H1 (cell line): ENCODE measurements around the gene CNNM2.

Source experiments
- BRCA1 ChIP-seq: IDR thresholded peaks from 2 replicates; pipeline ENCODE4 v1.6.1; 2012; ENCODE audit warnings: low read depth, low read length, improper control_type of control experiment
- CHD2 ChIP-seq: IDR thresholded peaks from 2 replicates; pipeline ENCODE4 v1.6.1; 2012; ENCODE audit warnings: low read length, improper control_type of control experiment
- EP300 ChIP-seq, 2 experiments: IDR thresholded peaks; 1 replicate in 1 of 2; 2 replicates in 1 of 2; pipeline ENCODE4 v1.6.1; 2011 to 2012; ENCODE audit warnings: low read depth in 2 of 2, low read length in 2 of 2, mild to moderate bottlenecking in 2 of 2, borderline replicate concordance in 1 of 2, inconsistent platforms in 1 of 2, moderate library complexity in 1 of 2
- GABPA ChIP-seq: IDR thresholded peaks from 2 replicates; pipeline ENCODE4 v1.6.1; 2011; ENCODE audit warnings: mild to moderate bottlenecking, low read length, moderate library complexity, borderline replicate concordance; ENCODE audit not compliant: insufficient read depth
- KDM1A ChIP-seq: fragments of 200-600, 300-600 bp; sonication (generic); IDR thresholded peaks from 2 replicates; pipeline ENCODE4 v1.7.1; 2016; ENCODE audit warnings: mild to moderate bottlenecking, low read length, borderline replicate concordance
- POLR2A ChIP-seq, 2 experiments: IDR thresholded peaks; 1 replicate in 1 of 2; 2 replicates in 1 of 2; pipeline ENCODE4 v1.6.1; 2011; ENCODE audit warnings: low read depth in 2 of 2, low read length in 2 of 2, mild to moderate bottlenecking in 2 of 2; ENCODE audit errors: control extremely low read depth in 1 of 2
- POLR2AphosphoS5 ChIP-seq: IDR thresholded peaks from 2 replicates; pipeline ENCODE4 v1.6.1; 2011; ENCODE audit warnings: low read depth, low read length
- RFX5 ChIP-seq: IDR thresholded peaks from 2 replicates; pipeline ENCODE4 v1.6.1; 2011; ENCODE audit warnings: low read depth, low read length, improper control_type of control experiment, borderline replicate concordance
- SUZ12 ChIP-seq: fragments of 200-600 bp; sonication (generic); IDR thresholded peaks from 2 replicates; pipeline ENCODE4 v1.6.1; 2012; ENCODE audit warnings: mild to moderate bottlenecking, inconsistent platforms, low read length, moderate library complexity, mixed read lengths
- YY1 ChIP-seq: IDR thresholded peaks from 2 replicates; pipeline ENCODE4 v1.6.1; 2011; ENCODE audit warnings: low read depth, mild to moderate bottlenecking, low read length
- TF ChIP-seq, protein P1 (sequence below): IDR thresholded peaks from 2 replicates; pipeline ENCODE4 v1.6.1; 2011; ENCODE audit warnings: low read length, improper control_type of control experiment
- TF ChIP-seq, protein P2 (sequence below), 3 experiments: IDR thresholded peaks; 1 replicate in 2 of 3; 2 replicates in 1 of 3; pipeline versions ENCODE4 v1.5.1 to v1.6.1; 2011; ENCODE audit warnings: low read length in 3 of 3, mild to moderate bottlenecking in 3 of 3, inconsistent platforms in 2 of 3, low read depth in 1 of 3, moderate library complexity in 1 of 3; ENCODE audit not compliant: insufficient read depth in 1 of 3; ENCODE audit errors: control extremely low read depth in 1 of 3
- TF ChIP-seq, protein P3 (sequence below): IDR thresholded peaks from 2 replicates; pipeline ENCODE4 v1.6.1; 2012; ENCODE audit warnings: low read length, inconsistent platforms

DNA sequence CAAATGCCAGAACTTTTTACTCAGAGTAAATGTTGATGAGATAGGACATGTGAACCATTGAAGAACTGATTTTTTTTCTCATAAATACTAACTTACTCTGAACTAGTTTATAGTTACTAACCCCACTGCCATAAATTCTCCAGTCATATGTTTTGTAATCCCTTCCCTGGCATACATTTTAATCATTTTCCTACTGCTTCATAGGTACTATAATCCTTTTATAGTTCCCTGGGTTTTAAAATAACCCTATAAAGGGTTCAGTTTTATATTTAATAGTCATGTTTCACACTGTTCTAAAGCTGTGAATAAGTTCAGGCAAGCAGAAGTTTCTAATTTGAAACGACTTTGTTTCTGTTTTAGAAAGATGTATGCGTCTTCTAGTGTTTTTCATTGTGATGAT is 28.9 kb downstream of the CNNM2 start:
- TF ChIP-seq KDM1A (no peak), POLR2AphosphoS5 (no peak), CHD2 (no peak), POLR2A (IDR thresholded peaks at IDR 0.05; ENCODE audit: control extremely low read depth in 1 of 2, low read depth in 2 of 2, low read length in 2 of 2) (no peak), SUZ12 (no peak), GABPA (no peak), EP300 (IDR thresholded peaks at IDR 0.05; ENCODE audit: borderline replicate concordance in 1 of 2, low read depth in 2 of 2, low read length in 2 of 2) (no peak), YY1 (no peak), RFX5 (no peak), BRCA1 (no peak)
- TF ChIP-seq, protein P1, sequence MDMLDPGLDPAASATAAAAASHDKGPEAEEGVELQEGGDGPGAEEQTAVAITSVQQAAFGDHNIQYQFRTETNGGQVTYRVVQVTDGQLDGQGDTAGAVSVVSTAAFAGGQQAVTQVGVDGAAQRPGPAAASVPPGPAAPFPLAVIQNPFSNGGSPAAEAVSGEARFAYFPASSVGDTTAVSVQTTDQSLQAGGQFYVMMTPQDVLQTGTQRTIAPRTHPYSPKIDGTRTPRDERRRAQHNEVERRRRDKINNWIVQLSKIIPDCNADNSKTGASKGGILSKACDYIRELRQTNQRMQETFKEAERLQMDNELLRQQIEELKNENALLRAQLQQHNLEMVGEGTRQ: no peak
- TF ChIP-seq, protein P2, sequence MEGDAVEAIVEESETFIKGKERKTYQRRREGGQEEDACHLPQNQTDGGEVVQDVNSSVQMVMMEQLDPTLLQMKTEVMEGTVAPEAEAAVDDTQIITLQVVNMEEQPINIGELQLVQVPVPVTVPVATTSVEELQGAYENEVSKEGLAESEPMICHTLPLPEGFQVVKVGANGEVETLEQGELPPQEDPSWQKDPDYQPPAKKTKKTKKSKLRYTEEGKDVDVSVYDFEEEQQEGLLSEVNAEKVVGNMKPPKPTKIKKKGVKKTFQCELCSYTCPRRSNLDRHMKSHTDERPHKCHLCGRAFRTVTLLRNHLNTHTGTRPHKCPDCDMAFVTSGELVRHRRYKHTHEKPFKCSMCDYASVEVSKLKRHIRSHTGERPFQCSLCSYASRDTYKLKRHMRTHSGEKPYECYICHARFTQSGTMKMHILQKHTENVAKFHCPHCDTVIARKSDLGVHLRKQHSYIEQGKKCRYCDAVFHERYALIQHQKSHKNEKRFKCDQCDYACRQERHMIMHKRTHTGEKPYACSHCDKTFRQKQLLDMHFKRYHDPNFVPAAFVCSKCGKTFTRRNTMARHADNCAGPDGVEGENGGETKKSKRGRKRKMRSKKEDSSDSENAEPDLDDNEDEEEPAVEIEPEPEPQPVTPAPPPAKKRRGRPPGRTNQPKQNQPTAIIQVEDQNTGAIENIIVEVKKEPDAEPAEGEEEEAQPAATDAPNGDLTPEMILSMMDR (IDR thresholded peaks at IDR 0.05; ENCODE audit: control extremely low read depth in 1 of 3, insufficient read depth in 1 of 3, low read depth in 1 of 3, low read length in 3 of 3): no peak
- TF ChIP-seq, protein P3, sequence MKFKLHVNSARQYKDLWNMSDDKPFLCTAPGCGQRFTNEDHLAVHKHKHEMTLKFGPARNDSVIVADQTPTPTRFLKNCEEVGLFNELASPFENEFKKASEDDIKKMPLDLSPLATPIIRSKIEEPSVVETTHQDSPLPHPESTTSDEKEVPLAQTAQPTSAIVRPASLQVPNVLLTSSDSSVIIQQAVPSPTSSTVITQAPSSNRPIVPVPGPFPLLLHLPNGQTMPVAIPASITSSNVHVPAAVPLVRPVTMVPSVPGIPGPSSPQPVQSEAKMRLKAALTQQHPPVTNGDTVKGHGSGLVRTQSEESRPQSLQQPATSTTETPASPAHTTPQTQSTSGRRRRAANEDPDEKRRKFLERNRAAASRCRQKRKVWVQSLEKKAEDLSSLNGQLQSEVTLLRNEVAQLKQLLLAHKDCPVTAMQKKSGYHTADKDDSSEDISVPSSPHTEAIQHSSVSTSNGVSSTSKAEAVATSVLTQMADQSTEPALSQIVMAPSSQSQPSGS: no peak
